ENCODE measurements around the gene BFSP1. TPM values are rescaled to one million over a fixed set of nuclear protein-coding genes. Genes with fewer than 3 reads are reported as not detected.

Gene BFSP1
- total and polyA plus RNA-seq, 2 of the 8 experiments (the other 6 are each of a cell fraction or from before 2014, with no cell fraction given): 1.5 to 2.5 TPM

- TF ChIP-seq SP2 (IDR thresholded peaks at IDR 0.05; ENCODE audit: low read length) (no peak), EP300 (IDR thresholded peaks at IDR 0.05; ENCODE audit: borderline replicate concordance in 1 of 2, low read depth in 2 of 2, low read length in 2 of 2) (no peak)
Observed at GRCh38 chr20:17452441-17452840, 78.7 kb downstream of the BFSP1 start (continued).
